Choroid plexus epithelial cell (primary cell): ENCODE results near the gene PRICKLE1.

Experiments used
- DNase-seq: peaks from one replicate; pipeline ENCODE4 v3.0.0-alpha.2; 2010; ENCODE audit warnings: low read depth
- H3K4me3 ChIP-seq: 2 replicates; pipeline ENCODE4 v1.5.1; 2011; ENCODE audit warnings: low read depth, mild to moderate bottlenecking, control low read depth, low read length, moderate library complexity
- TF ChIP-seq, protein P1 (sequence below): conservative IDR thresholded peaks from 2 replicates; pipeline ENCODE4 v1.5.1; 2011; ENCODE audit warnings: low read depth, mild to moderate bottlenecking, control low read depth, inconsistent platforms, low read length, moderate library complexity

The PRICKLE1 gene

DNA sequence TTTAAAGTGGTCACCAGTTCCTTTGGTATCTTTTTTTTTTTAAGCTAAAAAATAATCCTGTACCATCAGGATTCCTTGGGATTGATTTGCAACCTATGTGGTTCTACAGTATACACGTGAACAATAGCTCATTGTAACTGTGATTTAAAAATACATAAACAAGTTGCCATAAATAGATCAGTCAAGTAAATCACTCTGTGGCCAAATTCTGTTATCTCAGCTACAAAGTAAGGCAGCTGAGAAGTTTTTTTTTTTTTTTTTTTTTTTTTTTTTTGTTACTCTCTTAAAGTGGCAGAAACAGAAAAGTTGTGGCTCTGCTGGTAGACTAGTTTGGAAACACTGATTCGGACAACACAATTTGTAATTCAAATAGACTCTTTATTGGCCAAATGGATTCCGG is 104.5 kb downstream of the PRICKLE1 start:
- no peak overlapping the region for H3K4me3 ChIP-seq
- DNase-seq = no peak
- TF ChIP-seq, protein P1, sequence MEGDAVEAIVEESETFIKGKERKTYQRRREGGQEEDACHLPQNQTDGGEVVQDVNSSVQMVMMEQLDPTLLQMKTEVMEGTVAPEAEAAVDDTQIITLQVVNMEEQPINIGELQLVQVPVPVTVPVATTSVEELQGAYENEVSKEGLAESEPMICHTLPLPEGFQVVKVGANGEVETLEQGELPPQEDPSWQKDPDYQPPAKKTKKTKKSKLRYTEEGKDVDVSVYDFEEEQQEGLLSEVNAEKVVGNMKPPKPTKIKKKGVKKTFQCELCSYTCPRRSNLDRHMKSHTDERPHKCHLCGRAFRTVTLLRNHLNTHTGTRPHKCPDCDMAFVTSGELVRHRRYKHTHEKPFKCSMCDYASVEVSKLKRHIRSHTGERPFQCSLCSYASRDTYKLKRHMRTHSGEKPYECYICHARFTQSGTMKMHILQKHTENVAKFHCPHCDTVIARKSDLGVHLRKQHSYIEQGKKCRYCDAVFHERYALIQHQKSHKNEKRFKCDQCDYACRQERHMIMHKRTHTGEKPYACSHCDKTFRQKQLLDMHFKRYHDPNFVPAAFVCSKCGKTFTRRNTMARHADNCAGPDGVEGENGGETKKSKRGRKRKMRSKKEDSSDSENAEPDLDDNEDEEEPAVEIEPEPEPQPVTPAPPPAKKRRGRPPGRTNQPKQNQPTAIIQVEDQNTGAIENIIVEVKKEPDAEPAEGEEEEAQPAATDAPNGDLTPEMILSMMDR = no peak

DNA sequence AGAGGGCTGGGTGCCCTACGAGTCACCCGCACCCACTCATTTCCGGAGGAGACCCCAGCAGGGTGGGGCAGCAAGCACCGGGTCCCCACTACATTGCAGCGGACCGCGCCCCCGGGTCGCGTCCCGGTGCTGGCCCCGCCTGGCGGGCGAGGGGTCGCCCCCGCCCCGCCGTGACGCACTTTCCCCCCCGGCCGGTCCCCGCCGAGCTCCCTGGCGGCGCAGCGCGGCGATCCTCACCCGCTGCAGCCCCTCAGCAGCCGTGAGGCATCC is 106.1 kb downstream of the PRICKLE1 start:
- TF ChIP-seq, protein P1 = peak; percentile 4
- DNase-seq = no peak

GRCh38 chr12:42482748-42483520 is 106.6 kb downstream of the PRICKLE1 start:
- DNase-seq = peak; percentile 71
- peak overlapping the region; percentile 79 for H3K4me3 ChIP-seq
- TF ChIP-seq, protein P1 = peak; percentile 63

More for the DNA sequence above, 106.1 kb downstream of the PRICKLE1 start:
- H3K4me3 ChIP-seq = peak overlapping the region; percentile 79

GRCh38 chr12:42482041-42482747 is 107.4 kb downstream of the PRICKLE1 start:
- TF ChIP-seq, protein P1 = no peak
- peak overlapping the region; percentile 79 for H3K4me3 ChIP-seq
- peak; percentile 70 for DNase-seq

- H3K4me3 ChIP-seq = no peak overlapping the region
- DNase-seq = no peak
- TF ChIP-seq, protein P1 = no peak
These were observed 108.2 kb downstream of the PRICKLE1 start for GRCh38 chr12:42481368-42481767.

GRCh38 chr12:42477941-42478340 is 111.6 kb downstream of the PRICKLE1 start:
- DNase-seq = peak; percentile 40
- TF ChIP-seq, protein P1 = no peak
- H3K4me3 ChIP-seq = no peak overlapping the region

DNA sequence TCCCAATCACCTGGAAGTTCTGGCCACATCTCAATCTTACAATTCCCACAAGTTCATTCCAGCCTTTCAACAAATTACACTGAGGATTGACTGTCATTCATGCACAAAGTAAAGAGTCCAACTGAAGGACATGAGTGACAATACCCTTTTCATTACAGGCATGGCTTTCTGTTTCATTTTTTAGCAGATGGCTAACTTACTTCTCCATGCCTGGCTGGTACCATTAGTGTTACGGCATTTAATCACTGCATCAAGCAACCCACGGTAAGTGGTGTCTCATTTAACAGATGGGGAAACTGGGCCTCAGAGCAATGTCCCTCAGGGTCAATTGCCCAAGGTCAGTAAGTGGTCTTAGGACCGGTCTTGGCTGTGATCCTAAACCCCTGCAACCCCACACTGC is 114.4 kb downstream of the PRICKLE1 start:
- no peak for DNase-seq
- TF ChIP-seq, protein P1 = no peak
- no peak overlapping the region for H3K4me3 ChIP-seq
